GM21381 (cell line): ENCODE measurements around the gene GRK5.

Experiments
- ATAC-seq: cut with Tn5 transposase; IDR thresholded peaks from one replicate; pipeline ENCODE4 v1.9.1; 2021; ENCODE audit warnings: mild to moderate bottlenecking, moderate library complexity; ENCODE audit not compliant: unreplicated experiment

GRK5 gene

DNA sequence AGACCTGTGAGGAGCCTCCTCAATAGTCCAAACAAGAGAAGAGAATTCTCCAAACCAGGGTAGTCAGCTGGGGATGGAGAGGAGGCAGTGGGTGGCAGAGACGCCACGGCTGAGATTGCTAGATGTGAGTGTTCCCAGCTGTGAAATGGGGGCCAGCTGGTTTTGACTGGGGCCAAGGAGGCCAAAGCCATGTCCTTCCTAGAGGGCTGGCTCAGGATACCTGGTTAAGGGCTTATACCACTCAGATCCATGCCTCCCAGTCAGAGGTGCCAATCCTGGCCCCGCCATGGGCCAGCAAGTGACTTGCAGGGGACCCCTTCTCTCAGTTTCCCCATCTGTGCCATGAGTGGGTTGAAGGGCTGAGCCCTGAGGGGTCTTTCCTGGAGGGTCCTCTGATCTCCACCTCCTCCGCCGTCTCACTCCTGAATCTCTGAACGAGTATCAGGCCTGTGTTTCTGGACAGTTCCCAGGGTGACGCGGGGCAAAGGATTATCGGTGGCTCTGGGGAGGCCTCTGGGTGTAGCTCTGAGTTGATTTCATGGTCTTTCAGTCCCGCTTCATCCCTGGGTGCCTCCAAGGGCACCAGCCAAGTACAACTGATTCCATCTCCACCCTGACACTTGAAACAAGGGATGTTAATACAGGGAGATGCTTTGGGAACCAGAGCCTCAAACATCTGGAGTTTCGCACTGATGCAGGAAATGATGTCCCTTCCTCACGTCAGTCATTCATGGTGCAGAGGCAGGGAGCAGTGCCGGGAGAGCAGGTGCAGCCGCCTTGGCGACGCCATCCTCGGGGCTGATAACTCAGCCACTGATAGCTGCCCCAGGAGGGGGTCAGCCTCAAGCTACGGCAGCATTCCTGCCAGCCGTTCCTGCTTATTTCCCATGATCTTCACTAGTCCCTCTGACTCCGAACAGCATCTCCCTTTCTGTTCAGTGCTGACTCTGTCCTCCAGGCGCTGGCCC lies 208.4 kb downstream of the GRK5 start:
- no peak for ATAC-seq

DNA sequence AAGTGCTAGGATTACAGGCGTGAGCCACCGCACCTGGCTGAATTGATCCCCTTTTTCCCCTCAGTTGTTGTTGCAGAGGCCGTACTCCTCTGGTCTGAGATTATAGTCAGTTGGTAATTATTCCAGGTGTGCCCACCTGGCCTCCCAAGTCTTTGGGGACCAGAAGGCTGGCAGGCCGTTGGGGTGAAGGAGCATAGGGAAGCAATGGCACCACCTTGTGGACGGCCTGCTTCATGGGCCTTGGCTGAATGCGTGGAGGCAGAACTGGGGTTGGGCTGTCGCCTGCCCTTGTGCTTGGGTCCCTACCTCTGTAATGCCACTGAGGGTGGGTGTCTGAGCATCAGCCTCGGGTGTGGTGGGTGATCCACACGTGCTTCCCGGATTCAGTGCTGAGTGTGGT lies 209.5 kb downstream of the GRK5 start:
- ATAC-seq, result no peak

- ATAC-seq, result no peak
Observed at GRCh38 chr10:119417852-119418251, 210.5 kb downstream of the GRK5 start.

DNA sequence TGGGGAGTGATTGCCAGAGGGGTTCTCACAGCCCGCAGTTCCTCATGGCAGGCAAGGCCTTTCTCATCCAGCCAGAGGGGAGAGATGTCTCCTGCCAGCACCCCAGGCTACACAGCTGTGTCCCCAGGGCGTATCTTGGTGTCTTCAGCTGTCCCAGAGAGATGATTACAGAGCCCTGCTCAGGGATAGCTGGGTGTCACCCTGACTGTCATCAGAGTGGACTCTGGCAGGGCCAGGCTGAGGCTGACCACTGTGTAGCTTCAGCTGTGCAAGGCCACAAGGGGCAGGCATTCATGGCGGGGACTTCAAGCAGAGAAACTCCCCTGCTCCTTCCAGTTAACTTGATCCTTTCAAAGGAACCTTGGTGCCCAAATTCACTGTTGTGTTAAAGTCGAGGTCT lies 211.0 kb downstream of the GRK5 start:
- no peak for ATAC-seq

GRCh38 chr10:119419931-119420330 lies 212.6 kb downstream of the GRK5 start:
- ATAC-seq, result no peak

GRCh38 chr10:119420950-119421875 lies 213.8 kb downstream of the GRK5 start:
- no peak for ATAC-seq

DNA sequence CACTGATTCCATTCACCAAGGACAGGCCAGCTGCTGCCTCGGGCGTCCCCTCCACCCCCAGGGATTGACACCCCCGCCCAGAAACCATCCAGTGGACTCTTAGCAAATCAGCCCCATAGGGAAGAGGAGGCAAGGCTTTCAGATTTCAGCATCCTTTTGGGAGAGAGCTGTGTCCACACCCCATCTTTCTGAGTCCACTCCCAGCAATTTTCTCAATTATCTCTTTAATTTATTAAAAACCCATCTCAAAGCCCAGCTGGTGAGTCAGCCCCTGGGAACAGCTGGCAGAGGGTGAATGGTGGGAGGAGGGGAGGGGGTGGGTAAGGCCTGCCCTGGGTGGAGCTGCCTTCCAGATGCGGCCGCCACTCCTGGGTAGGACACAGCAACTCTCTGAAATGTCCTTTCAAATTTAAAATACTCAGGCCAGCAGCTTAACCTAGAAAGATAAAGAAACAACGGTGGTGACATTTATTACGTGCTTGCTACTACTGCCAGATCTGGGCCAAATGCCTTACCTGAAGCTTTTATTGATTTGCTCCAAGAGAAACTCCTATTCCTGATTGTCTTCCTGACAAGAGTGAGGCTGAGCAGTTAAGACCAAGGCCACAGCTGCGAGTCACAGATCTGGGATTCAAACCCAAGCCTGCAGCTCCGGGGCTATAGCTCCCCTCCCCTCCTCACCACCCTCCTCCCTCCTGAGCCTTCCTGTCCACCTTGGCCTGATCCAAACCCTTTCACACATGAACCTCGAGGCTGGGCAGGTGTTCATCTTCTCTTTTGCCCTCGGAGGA lies 214.7 kb downstream of the GRK5 start:
- no peak for ATAC-seq

- no peak for ATAC-seq
Observed at GRCh38 chr10:119422682-119423509, 215.5 kb downstream of the GRK5 start.

- ATAC-seq, result no peak
Observed at GRCh38 chr10:119423510-119424257, 216.3 kb downstream of the GRK5 start.

DNA sequence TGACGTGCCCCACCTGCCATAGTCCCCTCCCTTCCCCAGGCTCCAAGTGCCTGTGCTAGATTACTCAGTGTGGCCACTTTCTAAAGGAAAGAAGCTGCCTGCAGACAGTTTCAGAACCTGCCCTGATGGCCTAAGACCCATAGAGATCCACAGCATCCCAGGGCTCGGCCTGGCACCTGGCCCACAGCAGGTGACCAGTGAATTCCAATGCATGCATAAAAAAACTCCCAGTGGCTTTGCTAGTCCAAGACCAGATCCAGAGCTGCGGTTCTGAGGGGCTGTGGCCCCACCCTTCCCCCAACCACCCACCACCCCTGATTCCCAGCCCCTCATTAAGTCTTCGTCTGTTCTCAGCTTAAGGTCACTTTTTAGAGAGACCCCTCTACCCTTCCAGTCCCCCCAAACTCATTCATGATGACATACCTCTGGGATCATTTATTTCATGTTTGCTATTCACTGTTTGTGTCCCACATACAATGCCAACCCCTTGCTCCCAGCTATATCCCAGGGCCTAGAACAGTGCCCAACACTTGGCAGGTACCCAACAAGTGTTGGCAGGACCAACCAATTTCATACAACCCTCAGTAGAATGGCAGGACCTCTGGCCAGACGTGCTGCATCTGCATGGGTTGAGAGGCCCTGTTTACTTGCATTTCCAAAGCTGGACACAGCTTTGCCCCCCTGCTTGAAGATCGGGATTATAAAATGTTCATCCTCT lies 217.0 kb downstream of the GRK5 start:
- no peak for ATAC-seq

DNA sequence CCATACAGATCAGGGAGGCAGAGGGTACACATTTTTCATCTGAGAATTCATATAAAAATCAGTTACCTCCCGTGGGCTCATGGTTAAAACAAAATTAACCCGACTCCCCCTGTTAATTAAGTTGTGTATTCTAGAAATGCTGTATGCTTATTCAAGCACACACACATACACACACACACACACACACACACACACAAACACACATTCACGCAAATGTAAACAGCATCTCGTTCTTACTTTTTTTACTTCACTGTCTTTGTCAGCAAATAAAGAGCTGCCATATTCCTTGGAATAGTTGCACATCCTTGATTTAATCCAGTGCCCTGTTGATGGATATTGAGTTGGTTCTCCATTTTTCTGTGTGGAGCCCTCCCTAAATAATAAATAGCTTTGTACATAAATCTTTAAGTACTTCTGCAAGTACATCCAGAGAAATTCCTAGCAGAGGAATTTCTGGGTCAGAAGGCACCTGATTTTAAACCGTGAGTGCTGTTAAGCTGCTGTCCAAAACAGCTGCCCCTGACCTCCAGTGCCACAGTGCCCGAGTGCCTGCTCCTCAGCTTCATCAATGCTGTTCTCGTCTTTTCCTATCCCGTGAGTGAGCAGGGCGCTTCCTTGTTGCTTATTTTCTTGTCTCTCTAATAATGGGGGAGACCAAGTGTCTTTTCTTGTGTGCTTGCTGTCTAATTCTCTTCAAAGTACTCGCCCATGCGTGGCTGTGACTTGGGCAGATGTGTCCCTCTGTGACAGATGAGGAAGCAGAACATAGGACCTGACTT lies 217.9 kb downstream of the GRK5 start:
- no peak for ATAC-seq

GRCh38 chr10:119425881-119426170 lies 218.5 kb downstream of the GRK5 start:
- no peak for ATAC-seq

DNA sequence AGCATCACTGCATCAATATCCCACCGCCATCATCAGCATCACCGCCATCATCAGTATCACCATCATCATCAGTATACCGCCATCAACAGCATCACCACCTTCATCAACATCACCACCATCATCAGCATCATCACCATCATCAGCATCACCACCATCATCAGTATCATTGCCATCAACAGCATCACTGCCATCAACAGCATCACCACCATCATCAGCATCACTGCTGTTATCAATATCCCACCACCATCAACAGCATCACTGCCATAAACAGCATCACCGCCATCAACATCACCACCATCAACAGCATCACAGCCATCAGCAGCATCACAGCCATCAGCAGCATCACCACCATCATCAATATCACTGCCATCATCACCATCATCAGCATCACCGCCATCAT lies 219.3 kb downstream of the GRK5 start:
- ATAC-seq, result no peak

DNA sequence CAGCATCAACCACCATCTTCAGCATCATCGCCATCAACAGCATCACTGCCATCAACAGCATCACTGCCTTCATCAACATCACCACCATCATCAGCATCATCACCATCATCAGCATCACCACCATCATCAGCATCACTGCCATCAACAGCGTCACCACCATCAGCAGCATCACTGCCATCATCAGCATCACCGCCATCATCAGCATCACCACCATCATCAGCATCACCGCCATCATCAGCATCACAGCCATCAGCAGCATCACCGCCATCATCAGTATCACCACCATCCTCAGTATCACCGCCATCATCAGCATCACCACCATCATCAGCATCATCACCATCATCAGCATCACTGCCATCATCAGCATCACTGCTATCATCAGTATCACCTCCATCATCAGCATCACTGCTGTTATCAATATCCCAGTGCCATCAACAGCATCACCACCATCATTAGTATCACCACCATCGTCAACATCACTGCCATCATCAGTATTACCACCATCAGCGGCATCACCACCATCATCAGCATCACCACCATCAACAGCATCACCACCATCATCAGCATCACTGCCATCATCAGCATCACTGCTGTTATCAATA lies 220.0 kb downstream of the GRK5 start:
- no peak for ATAC-seq

DNA sequence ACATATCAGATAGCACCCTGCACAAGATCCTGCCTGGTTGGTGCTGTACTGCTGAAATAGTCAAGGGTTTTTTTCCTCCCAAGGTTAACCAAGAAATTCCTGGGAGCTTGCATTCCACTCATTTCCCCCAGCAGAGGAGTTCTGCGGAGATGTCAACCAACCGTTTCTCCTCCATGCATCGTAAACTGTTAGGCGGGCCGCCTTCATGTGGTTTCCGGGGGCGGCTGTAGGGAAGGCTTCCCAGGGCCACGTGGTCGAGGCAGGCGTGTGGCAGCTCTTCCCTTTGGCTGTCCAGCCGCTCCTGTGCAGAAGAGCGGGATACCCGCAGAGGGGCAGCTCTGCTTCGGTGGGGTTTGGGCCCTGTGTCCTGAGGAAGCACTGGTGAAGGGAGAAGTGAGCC lies 221.4 kb downstream of the GRK5 start:
- no peak for ATAC-seq

- no peak for ATAC-seq
Observed at GRCh38 chr10:119429771-119430170, 222.4 kb downstream of the GRK5 start.

- no peak for ATAC-seq
Observed at GRCh38 chr10:119431034-119431772, 223.8 kb downstream of the GRK5 start.
